Stimulated activated CD4-positive, alpha-beta T cell treated with anti-CD3 and anti-CD28 coated beads, Interleukin-12 subunit alpha, Interleukin-12 subunit beta, amount 100 ng/mL, for 24 hours (primary cell): Measurements from ENCODE around the gene LGR6.
"Not testable (repeated sequence)": the region's sequence is repeated elsewhere in the genome, so short reads cannot be mapped to it uniquely, and the experiment has no call there.

Experiments
- DNase-seq, 2 experiments: peaks; one replicate each; pipeline ENCODE4 v3.0.0-alpha.2; 2020; ENCODE audit warnings: low read depth in 2 of 2

The LGR6 gene

GRCh38 chr1:202159534-202160371, 33.8 kb upstream of the LGR6 start:
- peak in 1 of 2 experiments; percentile 75 for DNase-seq

- peak; percentile 75 to 87 for DNase-seq
Measured at GRCh38 chr1:202160377-202160940, 33.1 kb upstream of the LGR6 start, which contains the start of gene PTPN7. TSS of gene PTPN7 (minus strand) at chr1:202160602. CDS start at chr1:202159402, 1,200 bp downstream.

GRCh38 chr1:202161151-202162046, 32.2 kb upstream of the LGR6 start:
- DNase-seq: no peak

GRCh38 chr1:202162047-202162417, 31.6 kb upstream of the LGR6 start:
- peak in 1 of 2 experiments; percentile 57 for DNase-seq

- no peak for DNase-seq
Measured at GRCh38 chr1:202162418-202163280, 30.9 kb upstream of the LGR6 start.

- DNase-seq: no peak
Measured at GRCh38 chr1:202163281-202164270, 30.0 kb upstream of the LGR6 start.

GRCh38 chr1:202164271-202165037, 29.1 kb upstream of the LGR6 start:
- peak in 1 of 2 experiments; percentile 65 for DNase-seq

GRCh38 chr1:202165267-202165941, 28.2 kb upstream of the LGR6 start:
- peak in 1 of 2 experiments; percentile 74 for DNase-seq

GRCh38 chr1:202165942-202166843, 27.4 kb upstream of the LGR6 start:
- no peak for DNase-seq

GRCh38 chr1:202167054-202167453, 26.5 kb upstream of the LGR6 start:
- DNase-seq: not testable (repeated sequence)

GRCh38 chr1:202167708-202168415, 25.7 kb upstream of the LGR6 start:
- no peak for DNase-seq

GRCh38 chr1:202168861-202169260, 24.7 kb upstream of the LGR6 start:
- no peak for DNase-seq

- DNase-seq: no peak
Measured at GRCh38 chr1:202170726-202171125, 22.9 kb upstream of the LGR6 start.

GRCh38 chr1:202171292-202172014, 22.1 kb upstream of the LGR6 start:
- DNase-seq: no peak

GRCh38 chr1:202172015-202172355, 21.6 kb upstream of the LGR6 start:
- DNase-seq: no peak

- DNase-seq: no peak
Measured at GRCh38 chr1:202173993-202174392, 19.6 kb upstream of the LGR6 start.
